AG10803 (cell line): ENCODE data around the gene GPATCH1.

ENCODE experiments used
- DNase-seq: peaks from one replicate; pipeline ENCODE4 v3.0.0; 2010; ENCODE audit warnings: low read depth
- H3K4me3 ChIP-seq: 2 replicates; pipeline ENCODE4 v1.5.1; 2011; ENCODE audit warnings: mild to moderate bottlenecking, low read length, control low read depth
- CTCF ChIP-seq: conservative IDR thresholded peaks from 2 replicates; pipeline ENCODE4 v1.5.1; 2011; ENCODE audit warnings: mild to moderate bottlenecking, low read length, control low read depth, inconsistent platforms

Gene GPATCH1

GRCh38 chr19:33055718-33056117 is 25.3 kb upstream of the GPATCH1 start:
- no peak for TF ChIP-seq CTCF
- H3K4me3 ChIP-seq = no peak overlapping the region
- DNase-seq = no peak

- no peak overlapping the region for H3K4me3 ChIP-seq
- DNase-seq = no peak
- no peak for TF ChIP-seq CTCF
Observed at GRCh38 chr19:33060586-33060985, 20.4 kb upstream of the GPATCH1 start.

GRCh38 chr19:33062902-33063301 is 18.1 kb upstream of the GPATCH1 start:
- no peak for TF ChIP-seq CTCF
- DNase-seq = no peak
- H3K4me3 ChIP-seq = no peak overlapping the region

GRCh38 chr19:33063356-33063752 is 17.6 kb upstream of the GPATCH1 start:
- H3K4me3 ChIP-seq = no peak overlapping the region; the same call in 1 of the 2 replicates
- TF ChIP-seq CTCF = no peak
- peak; percentile 13 for DNase-seq

- TF ChIP-seq CTCF = no peak
- H3K4me3 ChIP-seq = peak overlapping the region; percentile 52
- DNase-seq = no peak
Observed at GRCh38 chr19:33063753-33064457, 17.1 kb upstream of the GPATCH1 start.

- no peak for TF ChIP-seq CTCF
- DNase-seq = no peak
- peak overlapping the region; percentile 52 for H3K4me3 ChIP-seq
Observed at GRCh38 chr19:33064458-33064791, 16.6 kb upstream of the GPATCH1 start.

GRCh38 chr19:33064792-33065550 is 16.0 kb upstream of the GPATCH1 start, which contains the start of gene RHPN2:
Gene RHPN2, minus strand, starts transcription at chr19:33064888. Its CDS starts 36 bp downstream, at chr19:33064852.
- H3K4me3 ChIP-seq = peak within 1 kb of the TSS; percentile 56
- DNase-seq = peak; percentile 62
- no peak for TF ChIP-seq CTCF
